WTC11 (cell line): Measurements from ENCODE around the gene RNASE12. TPM values are rescaled to one million over a fixed set of nuclear protein-coding genes. Genes with fewer than 3 reads are reported as not detected.

Experiments used
- ATAC-seq: fragments of 200-7000 bp; cut with Tn5 transposase; 2 replicates; pipeline ENCODE4 v1.10.0; 2021; ENCODE audit warnings: mild to moderate bottlenecking, moderate library complexity
- CTCF ChIA-PET: fragments of 300-600 bp; sonication (Branson Sonifier 250); formaldehyde crosslinking; loops from one replicate; lab custom pipeline; 2021; ENCODE audit warnings: antibody characterized with exemption; lab: Charles Lee
- POLR2A ChIA-PET: fragments of 350-600 bp; sonication (Branson Sonifier 250); formaldehyde crosslinking; loops from one replicate; lab custom pipeline; 2021; ENCODE audit warnings: antibody characterized with exemption; lab: Charles Lee
- DNase-seq: peaks from one replicate; pipeline ENCODE4 v3.0.0; 2021; ENCODE audit warnings: low spot score
- H3K27ac Mint-ChIP-seq: 2 replicates; pipeline ENCODE4 v1.8.0; 2021; ENCODE audit warnings: mixed read lengths
- H3K27me3 Mint-ChIP-seq: 2 replicates; pipeline ENCODE4 v1.8.0; 2021; ENCODE audit warnings: low read depth, mild to moderate bottlenecking, moderate library complexity, mixed read lengths
- H3K36me3 Mint-ChIP-seq: 2 replicates; pipeline ENCODE4 v1.8.0; 2021; ENCODE audit warnings: mixed read lengths
- H3K4me1 Mint-ChIP-seq: 2 replicates; pipeline ENCODE4 v1.8.0; 2022; ENCODE audit warnings: mixed read lengths
- H3K4me3 Mint-ChIP-seq: 2 replicates; pipeline ENCODE4 v1.8.0; 2021; ENCODE audit warnings: mild to moderate bottlenecking, moderate library complexity, mixed read lengths
- H3K9me3 Mint-ChIP-seq: 2 replicates; pipeline ENCODE4 v1.8.0; 2021; ENCODE audit warnings: mixed read lengths
- CBFB ChIP-seq: sonication (generic); formaldehyde crosslinking; IDR thresholded peaks from 2 replicates; pipeline ENCODE4 v1.8.1; 2022; ENCODE audit warnings: mild to moderate bottlenecking, low read depth, missing genetic modification reagents
- ELF4 ChIP-seq: sonication (generic); formaldehyde crosslinking; IDR thresholded peaks from 2 replicates; pipeline ENCODE4 v1.8.1; 2022; ENCODE audit warnings: low read depth, mild to moderate bottlenecking, moderate library complexity, missing genetic modification reagents
- FOXK1 ChIP-seq: sonication (generic); formaldehyde crosslinking; IDR thresholded peaks from 2 replicates; pipeline ENCODE4 v1.8.0; 2022; ENCODE audit warnings: mild to moderate bottlenecking, moderate library complexity, missing genetic modification reagents
- GRHL2 ChIP-seq: fragments of 250-450 bp; sonication (Bioruptor Pico); IDR thresholded peaks from 2 replicates; pipeline ENCODE4 v1.8.0; 2022; ENCODE audit warnings: mild to moderate bottlenecking, moderate library complexity; ENCODE audit not compliant: insufficient replicate concordance, severe bottlenecking
- HMGA2 ChIP-seq: fragments of 250-450 bp; sonication (Bioruptor Pico); IDR thresholded peaks from 2 replicates; pipeline ENCODE4 v1.4.0; 2021; ENCODE audit warnings: mild to moderate bottlenecking, moderate library complexity
- JAZF1 ChIP-seq: fragments of 250-450 bp; sonication (Bioruptor Pico); IDR thresholded peaks from 2 replicates; pipeline ENCODE4 v1.9.0; 2021; ENCODE audit warnings: moderate library complexity, mild to moderate bottlenecking, inconsistent platforms
- NFE2L1 ChIP-seq: sonication (generic); formaldehyde crosslinking; IDR thresholded peaks from 2 replicates; pipeline ENCODE4 v1.8.1; 2023; ENCODE audit warnings: missing genetic modification reagents
- NFYB ChIP-seq: sonication (generic); formaldehyde crosslinking; conservative IDR thresholded peaks from 2 replicates; pipeline ENCODE4 v1.8.0; 2022; ENCODE audit warnings: low read depth, missing genetic modification reagents
- SMAD4 ChIP-seq: sonication (generic); formaldehyde crosslinking; IDR thresholded peaks from 2 replicates; pipeline ENCODE4 v1.8.0; 2022; ENCODE audit warnings: mild to moderate bottlenecking, missing genetic modification reagents
- SOX15 ChIP-seq: fragments of 250-450 bp; sonication (Bioruptor Pico); IDR thresholded peaks from 2 replicates; pipeline ENCODE4 v1.9.0; 2021; ENCODE audit warnings: mild to moderate bottlenecking
- SP1 ChIP-seq: sonication (generic); formaldehyde crosslinking; conservative IDR thresholded peaks from 2 replicates; pipeline ENCODE4 v1.8.1; 2022; ENCODE audit warnings: missing genetic modification reagents
- TCF7 ChIP-seq: sonication (generic); formaldehyde crosslinking; IDR thresholded peaks from 2 replicates; pipeline ENCODE4 v1.8.0; 2022; ENCODE audit warnings: mild to moderate bottlenecking, low read depth, missing genetic modification reagents, moderate library complexity
- ZNF121 ChIP-seq: sonication (generic); formaldehyde crosslinking; IDR thresholded peaks from 2 replicates; pipeline ENCODE4 v1.8.0; 2023; ENCODE audit warnings: missing genetic modification reagents
- ZNF232 ChIP-seq: sonication (generic); formaldehyde crosslinking; IDR thresholded peaks from 2 replicates; pipeline ENCODE4 v1.8.0; 2022; ENCODE audit warnings: mild to moderate bottlenecking, missing genetic modification reagents
- ZNF317 ChIP-seq: sonication (generic); formaldehyde crosslinking; IDR thresholded peaks from 2 replicates; pipeline ENCODE4 v1.8.1; 2023; ENCODE audit warnings: low read depth, mild to moderate bottlenecking, moderate library complexity, missing genetic modification reagents, borderline replicate concordance
- ZNF396 ChIP-seq: fragments of 250-450 bp; sonication (Bioruptor Pico); IDR thresholded peaks from 2 replicates; pipeline ENCODE4 v1.8.0; 2021; ENCODE audit warnings: mild to moderate bottlenecking, moderate library complexity, borderline replicate concordance
- total RNA-seq: library from RNA; stranded (reverse); gene quantifications from 3 replicates; pipeline ENCODE4 v1.2.3, GENCODE V29; 2021
- TF ChIP-seq, protein P1 (sequence below): sonication (generic); formaldehyde crosslinking; IDR thresholded peaks from 2 replicates; pipeline ENCODE4 v1.8.1; 2023; ENCODE audit warnings: mild to moderate bottlenecking, missing genetic modification reagents
- TF ChIP-seq, protein P2 (sequence below): sonication (generic); formaldehyde crosslinking; IDR thresholded peaks from 2 replicates; pipeline ENCODE4 v1.8.1; 2022; ENCODE audit warnings: mild to moderate bottlenecking, missing genetic modification reagents, moderate library complexity, borderline replicate concordance
- TF ChIP-seq, protein P3 (sequence below): sonication (generic); formaldehyde crosslinking; IDR thresholded peaks from 2 replicates; pipeline ENCODE4 v1.8.1; 2022; ENCODE audit warnings: mild to moderate bottlenecking, moderate library complexity, missing genetic modification reagents
- TF ChIP-seq, protein P4 (sequence below): sonication (generic); formaldehyde crosslinking; IDR thresholded peaks from 2 replicates; pipeline ENCODE4 v1.8.1; 2023; ENCODE audit warnings: mild to moderate bottlenecking, missing genetic modification reagents
- TF ChIP-seq, protein P5 (sequence below): sonication (generic); formaldehyde crosslinking; IDR thresholded peaks from 2 replicates; pipeline ENCODE4 v1.8.0; 2022; ENCODE audit warnings: mild to moderate bottlenecking, missing genetic modification reagents
- TF ChIP-seq, protein P6 (sequence below): fragments of 250-450 bp; sonication (Bioruptor Pico); IDR thresholded peaks from 2 replicates; pipeline ENCODE4 v1.9.0; 2021; ENCODE audit warnings: mild to moderate bottlenecking, borderline replicate concordance

The RNASE12 gene
- total RNA-seq, 1 experiment from 2014 or later = not detected

DNA sequence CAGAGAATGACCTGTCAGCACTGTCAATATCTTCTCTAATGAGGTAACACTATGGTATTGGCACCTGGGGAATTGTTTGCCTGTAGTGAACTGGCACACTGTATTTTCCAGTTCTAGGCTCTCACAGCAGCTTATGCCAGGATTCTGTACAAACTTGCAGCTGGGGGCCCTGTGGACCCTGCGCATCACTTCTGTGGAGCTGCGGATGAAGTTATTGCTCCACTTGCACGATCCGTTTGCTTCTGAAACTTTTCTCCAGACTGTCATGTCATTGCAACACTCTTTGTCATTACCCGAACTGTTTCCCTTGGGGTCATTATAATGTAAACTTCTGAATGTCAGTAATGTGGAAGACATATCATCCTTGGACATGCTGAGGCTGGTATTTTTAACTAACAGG is 7.3 kb downstream of the RNASE12 start:
- ATAC-seq = no peak
- no peak for TF ChIP-seq CBFB (CRISPR knock-in tag)
- no peak for TF ChIP-seq SMAD4 (CRISPR knock-in tag)
- TF ChIP-seq HMGA2 (CRISPR knock-in tag) = no peak
- no peak for TF ChIP-seq ZNF121
- no peak for TF ChIP-seq TCF7
- TF ChIP-seq, protein P1, sequence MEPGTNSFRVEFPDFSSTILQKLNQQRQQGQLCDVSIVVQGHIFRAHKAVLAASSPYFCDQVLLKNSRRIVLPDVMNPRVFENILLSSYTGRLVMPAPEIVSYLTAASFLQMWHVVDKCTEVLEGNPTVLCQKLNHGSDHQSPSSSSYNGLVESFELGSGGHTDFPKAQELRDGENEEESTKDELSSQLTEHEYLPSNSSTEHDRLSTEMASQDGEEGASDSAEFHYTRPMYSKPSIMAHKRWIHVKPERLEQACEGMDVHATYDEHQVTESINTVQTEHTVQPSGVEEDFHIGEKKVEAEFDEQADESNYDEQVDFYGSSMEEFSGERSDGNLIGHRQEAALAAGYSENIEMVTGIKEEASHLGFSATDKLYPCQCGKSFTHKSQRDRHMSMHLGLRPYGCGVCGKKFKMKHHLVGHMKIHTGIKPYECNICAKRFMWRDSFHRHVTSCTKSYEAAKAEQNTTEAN (CRISPR knock-in tag) = no peak
- TF ChIP-seq, protein P2, sequence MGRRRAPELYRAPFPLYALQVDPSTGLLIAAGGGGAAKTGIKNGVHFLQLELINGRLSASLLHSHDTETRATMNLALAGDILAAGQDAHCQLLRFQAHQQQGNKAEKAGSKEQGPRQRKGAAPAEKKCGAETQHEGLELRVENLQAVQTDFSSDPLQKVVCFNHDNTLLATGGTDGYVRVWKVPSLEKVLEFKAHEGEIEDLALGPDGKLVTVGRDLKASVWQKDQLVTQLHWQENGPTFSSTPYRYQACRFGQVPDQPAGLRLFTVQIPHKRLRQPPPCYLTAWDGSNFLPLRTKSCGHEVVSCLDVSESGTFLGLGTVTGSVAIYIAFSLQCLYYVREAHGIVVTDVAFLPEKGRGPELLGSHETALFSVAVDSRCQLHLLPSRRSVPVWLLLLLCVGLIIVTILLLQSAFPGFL (CRISPR knock-in tag) = no peak
- TF ChIP-seq ZNF232 (CRISPR knock-in tag) = no peak
- no peak for TF ChIP-seq JAZF1
- no peak for TF ChIP-seq NFE2L1 (CRISPR knock-in tag)
- TF ChIP-seq, protein P3, sequence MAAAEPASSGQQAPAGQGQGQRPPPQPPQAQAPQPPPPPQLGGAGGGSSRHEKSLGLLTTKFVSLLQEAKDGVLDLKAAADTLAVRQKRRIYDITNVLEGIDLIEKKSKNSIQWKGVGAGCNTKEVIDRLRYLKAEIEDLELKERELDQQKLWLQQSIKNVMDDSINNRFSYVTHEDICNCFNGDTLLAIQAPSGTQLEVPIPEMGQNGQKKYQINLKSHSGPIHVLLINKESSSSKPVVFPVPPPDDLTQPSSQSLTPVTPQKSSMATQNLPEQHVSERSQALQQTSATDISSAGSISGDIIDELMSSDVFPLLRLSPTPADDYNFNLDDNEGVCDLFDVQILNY (CRISPR knock-in tag) = no peak
- TF ChIP-seq ZNF317 (CRISPR knock-in tag) = no peak
- no peak for TF ChIP-seq SOX15 (CRISPR knock-in tag)
- no peak for TF ChIP-seq GRHL2 (CRISPR knock-in tag)
- TF ChIP-seq FOXK1 (CRISPR knock-in tag) = no peak
- no peak for TF ChIP-seq NFYB (CRISPR knock-in tag)
- ChIA-PET POLR2A (no interaction called here), CTCF (interaction anchor here (1.2 to 2.6 kb wide), 2 partner anchors 23 to 29 kb away, joined by 5 to 9 read pairs; no protein-coding TSS in a partner anchor)
- no peak overlapping the region for H3K4me3 Mint-ChIP-seq
- peaks cover 62% of the 10 kb centered on the region for H3K4me1 Mint-ChIP-seq
- no peaks in the 10 kb centered on the region for H3K27me3 Mint-ChIP-seq
- DNase-seq = no peak
- no peaks in the 10 kb centered on the region for H3K36me3 Mint-ChIP-seq
- no peaks in the 10 kb centered on the region for H3K9me3 Mint-ChIP-seq
- H3K27ac Mint-ChIP-seq = peak overlapping the region; percentile 85

DNA sequence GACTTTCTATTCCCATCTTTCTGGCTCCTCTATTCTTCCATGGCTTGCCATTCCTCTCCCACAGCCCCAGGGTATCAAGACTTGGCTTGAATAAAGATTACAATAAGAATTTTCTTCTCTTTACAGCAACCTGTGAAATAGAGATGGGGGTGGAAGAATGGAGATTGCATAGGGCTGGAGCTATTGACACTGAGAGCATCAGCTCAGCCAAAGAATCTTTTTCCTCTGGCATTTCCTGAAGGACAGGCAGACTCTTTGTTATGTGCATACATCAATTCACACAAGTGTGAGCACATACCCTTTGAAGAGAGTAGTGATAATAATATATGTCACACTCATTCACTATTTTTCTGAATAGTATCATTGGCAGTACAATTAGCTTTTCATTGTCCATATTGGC is 8.0 kb downstream of the RNASE12 start:
- no peaks in the 10 kb centered on the region; the same call in 1 of the 2 replicates for H3K27me3 Mint-ChIP-seq
- H3K4me3 Mint-ChIP-seq = no peak overlapping the region
- CTCF ChIA-PET = interaction anchor here (0.7 to 2.6 kb wide), 4 partner anchors 23 to 95 kb away, joined by 3 to 9 read pairs (median 4); no protein-coding TSS in a partner anchor
- peak overlapping the region; percentile 0; the same call in 1 of the 2 replicates for H3K27ac Mint-ChIP-seq
- H3K36me3 Mint-ChIP-seq = no peaks in the 10 kb centered on the region
- ATAC-seq (0 out of 2 replicates have a peak, but pooled peaks have one; percentile 10), DNase-seq (no peak)
- H3K9me3 Mint-ChIP-seq = no peaks in the 10 kb centered on the region
- TF ChIP-seq, protein P1 (CRISPR knock-in tag) = peak; percentile 72; the same call in 1 of the 2 replicates
- no peak for TF ChIP-seq ELF4 (CRISPR knock-in tag)
- peaks cover 69% of the 10 kb centered on the region for H3K4me1 Mint-ChIP-seq
- POLR2A ChIA-PET = no interaction called here

DNA sequence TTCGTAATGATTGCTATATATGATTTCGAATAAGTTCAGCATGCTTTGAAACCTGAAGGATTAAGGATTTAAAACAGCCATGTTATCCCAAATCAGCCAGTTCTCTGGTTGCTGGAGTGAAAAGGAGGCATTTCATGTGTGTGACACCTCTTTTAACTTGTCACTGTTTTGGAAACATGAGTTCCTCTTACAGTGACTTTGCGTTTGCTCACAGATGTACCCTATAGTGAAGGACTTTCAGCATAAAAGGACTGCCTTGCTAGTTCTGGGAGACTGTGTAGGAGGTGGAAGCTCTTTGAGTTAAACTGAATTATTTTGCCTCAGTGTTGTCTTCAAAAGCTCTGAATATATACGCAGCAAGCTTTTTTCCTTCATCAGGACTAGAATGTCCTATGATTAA is 10.9 kb downstream of the RNASE12 start:
- Mint-ChIP-seq H3K4me1 (peaks cover 72% of the 10 kb centered on the region), H3K27me3 (no peaks in the 10 kb centered on the region; the same call in 1 of the 2 replicates), H3K9me3 (no peaks in the 10 kb centered on the region), H3K36me3 (no peaks in the 10 kb centered on the region), H3K27ac (no peak overlapping the region; the same call in 1 of the 2 replicates), H3K4me3 (no peak overlapping the region)
- no peak for DNase-seq
- POLR2A ChIA-PET = no interaction called here
- CTCF ChIA-PET = no interaction called here
- no peak for ATAC-seq
- TF ChIP-seq, protein P4, sequence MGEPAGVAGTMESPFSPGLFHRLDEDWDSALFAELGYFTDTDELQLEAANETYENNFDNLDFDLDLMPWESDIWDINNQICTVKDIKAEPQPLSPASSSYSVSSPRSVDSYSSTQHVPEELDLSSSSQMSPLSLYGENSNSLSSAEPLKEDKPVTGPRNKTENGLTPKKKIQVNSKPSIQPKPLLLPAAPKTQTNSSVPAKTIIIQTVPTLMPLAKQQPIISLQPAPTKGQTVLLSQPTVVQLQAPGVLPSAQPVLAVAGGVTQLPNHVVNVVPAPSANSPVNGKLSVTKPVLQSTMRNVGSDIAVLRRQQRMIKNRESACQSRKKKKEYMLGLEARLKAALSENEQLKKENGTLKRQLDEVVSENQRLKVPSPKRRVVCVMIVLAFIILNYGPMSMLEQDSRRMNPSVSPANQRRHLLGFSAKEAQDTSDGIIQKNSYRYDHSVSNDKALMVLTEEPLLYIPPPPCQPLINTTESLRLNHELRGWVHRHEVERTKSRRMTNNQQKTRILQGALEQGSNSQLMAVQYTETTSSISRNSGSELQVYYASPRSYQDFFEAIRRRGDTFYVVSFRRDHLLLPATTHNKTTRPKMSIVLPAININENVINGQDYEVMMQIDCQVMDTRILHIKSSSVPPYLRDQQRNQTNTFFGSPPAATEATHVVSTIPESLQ (CRISPR knock-in tag) = no peak
- TF ChIP-seq SP1 (CRISPR knock-in tag) (no peak), SMAD4 (CRISPR knock-in tag) (no peak), ZNF396 (CRISPR knock-in tag) (no peak), ZNF232 (CRISPR knock-in tag) (no peak)
- TF ChIP-seq, protein P5, sequence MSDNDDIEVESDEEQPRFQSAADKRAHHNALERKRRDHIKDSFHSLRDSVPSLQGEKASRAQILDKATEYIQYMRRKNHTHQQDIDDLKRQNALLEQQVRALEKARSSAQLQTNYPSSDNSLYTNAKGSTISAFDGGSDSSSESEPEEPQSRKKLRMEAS (CRISPR knock-in tag) = no peak
- TF ChIP-seq, protein P6, sequence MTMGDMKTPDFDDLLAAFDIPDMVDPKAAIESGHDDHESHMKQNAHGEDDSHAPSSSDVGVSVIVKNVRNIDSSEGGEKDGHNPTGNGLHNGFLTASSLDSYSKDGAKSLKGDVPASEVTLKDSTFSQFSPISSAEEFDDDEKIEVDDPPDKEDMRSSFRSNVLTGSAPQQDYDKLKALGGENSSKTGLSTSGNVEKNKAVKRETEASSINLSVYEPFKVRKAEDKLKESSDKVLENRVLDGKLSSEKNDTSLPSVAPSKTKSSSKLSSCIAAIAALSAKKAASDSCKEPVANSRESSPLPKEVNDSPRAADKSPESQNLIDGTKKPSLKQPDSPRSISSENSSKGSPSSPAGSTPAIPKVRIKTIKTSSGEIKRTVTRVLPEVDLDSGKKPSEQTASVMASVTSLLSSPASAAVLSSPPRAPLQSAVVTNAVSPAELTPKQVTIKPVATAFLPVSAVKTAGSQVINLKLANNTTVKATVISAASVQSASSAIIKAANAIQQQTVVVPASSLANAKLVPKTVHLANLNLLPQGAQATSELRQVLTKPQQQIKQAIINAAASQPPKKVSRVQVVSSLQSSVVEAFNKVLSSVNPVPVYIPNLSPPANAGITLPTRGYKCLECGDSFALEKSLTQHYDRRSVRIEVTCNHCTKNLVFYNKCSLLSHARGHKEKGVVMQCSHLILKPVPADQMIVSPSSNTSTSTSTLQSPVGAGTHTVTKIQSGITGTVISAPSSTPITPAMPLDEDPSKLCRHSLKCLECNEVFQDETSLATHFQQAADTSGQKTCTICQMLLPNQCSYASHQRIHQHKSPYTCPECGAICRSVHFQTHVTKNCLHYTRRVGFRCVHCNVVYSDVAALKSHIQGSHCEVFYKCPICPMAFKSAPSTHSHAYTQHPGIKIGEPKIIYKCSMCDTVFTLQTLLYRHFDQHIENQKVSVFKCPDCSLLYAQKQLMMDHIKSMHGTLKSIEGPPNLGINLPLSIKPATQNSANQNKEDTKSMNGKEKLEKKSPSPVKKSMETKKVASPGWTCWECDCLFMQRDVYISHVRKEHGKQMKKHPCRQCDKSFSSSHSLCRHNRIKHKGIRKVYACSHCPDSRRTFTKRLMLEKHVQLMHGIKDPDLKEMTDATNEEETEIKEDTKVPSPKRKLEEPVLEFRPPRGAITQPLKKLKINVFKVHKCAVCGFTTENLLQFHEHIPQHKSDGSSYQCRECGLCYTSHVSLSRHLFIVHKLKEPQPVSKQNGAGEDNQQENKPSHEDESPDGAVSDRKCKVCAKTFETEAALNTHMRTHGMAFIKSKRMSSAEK = no peak
